ENCODE results near the gene COL27A1.

- TF ChIP-seq ZNF132 (tag by site-specific recombination; IDR thresholded peaks at IDR 0.05; ENCODE audit: borderline replicate concordance) = no peak
- TF ChIP-seq YY2 (tag by site-specific recombination; IDR thresholded peaks at IDR 0.05) = no peak
- TF ChIP-seq SALL2 (tag by site-specific recombination; IDR thresholded peaks at IDR 0.05; ENCODE audit: borderline replicate concordance) = no peak
- no peak for TF ChIP-seq GLI4 (tag by site-specific recombination; IDR thresholded peaks at IDR 0.05)
- TF ChIP-seq KLF7 (tag by site-specific recombination; IDR thresholded peaks at IDR 0.05; ENCODE audit: borderline replicate concordance) = no peak
- TF ChIP-seq ZNF785 (tag by site-specific recombination; IDR thresholded peaks at IDR 0.05) = no peak
- TF ChIP-seq ZNF707 (tag by site-specific recombination; IDR thresholded peaks at IDR 0.05) = no peak
- no peak for TF ChIP-seq ZNF621 (tag by site-specific recombination; IDR thresholded peaks at IDR 0.05)
- TF ChIP-seq ZNF214 (tag by site-specific recombination; IDR thresholded peaks at IDR 0.05; ENCODE audit: borderline replicate concordance) = no peak
- TF ChIP-seq ZNF521 (tag by site-specific recombination; IDR thresholded peaks at IDR 0.05) = no peak
Measured at GRCh38 chr9:114216976-114217375, 61.6 kb downstream of the COL27A1 start.

Measured in HEK293 (cell line).